Sigmoid colon (tissue), 4 donors: Measurements from ENCODE around the gene BOD1L2.

Experiments used
- CTCF ChIP-seq, 4 experiments: fragments of 450-650 bp in 3 of 4; fragments of 200-600 bp in 1 of 4; IDR thresholded peaks; one replicate each; pipeline ENCODE4 v1.5.1; 2016 to 2019; ENCODE audit warnings: antibody characterized with exemption in 4 of 4, mild to moderate bottlenecking in 3 of 4, moderate library complexity in 2 of 4
- EP300 ChIP-seq, 4 donors: sonication (generic); formaldehyde crosslinking; IDR thresholded peaks; one replicate each; pipeline ENCODE4 v1.6.1; 2017; ENCODE audit warnings: antibody characterized with exemption in 4 of 4
- POLR2A ChIP-seq, 2 donors: fragments of 450-650 bp; IDR thresholded peaks; one replicate each; pipeline ENCODE4 v1.6.1; 2016; ENCODE audit warnings: antibody characterized with exemption in 2 of 2, mild to moderate bottlenecking in 2 of 2, moderate library complexity in 2 of 2
- POLR2AphosphoS5 ChIP-seq, 4 donors: sonication (generic); formaldehyde crosslinking; IDR thresholded peaks; one replicate each; pipeline ENCODE4 v1.6.1; 2017; ENCODE audit warnings: antibody characterized with exemption in 4 of 4

DNA sequence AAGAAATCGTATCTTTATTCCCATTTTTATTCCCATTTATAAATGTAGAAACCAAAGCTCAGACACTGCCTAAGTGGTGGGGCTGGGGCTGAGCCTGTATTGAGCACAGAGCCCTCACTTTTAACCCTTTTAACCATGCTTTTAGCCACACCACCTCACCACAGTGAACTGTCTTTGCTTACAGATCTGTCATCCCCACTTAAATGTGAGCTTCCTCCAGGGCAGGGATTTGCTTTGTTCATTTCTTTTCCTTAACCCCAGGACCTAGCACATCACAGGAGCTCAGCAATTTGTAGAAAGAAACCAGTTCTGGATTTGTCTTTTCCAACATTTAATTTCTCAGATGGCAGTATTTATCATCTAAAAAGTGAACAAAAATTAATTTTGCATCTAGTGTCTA is 2.2 kb downstream of the BOD1L2 start:
- no peak for TF ChIP-seq CTCF (IDR thresholded peaks at IDR 0.05)
- TF ChIP-seq POLR2AphosphoS5 (IDR thresholded peaks at IDR 0.05): no peak
- TF ChIP-seq POLR2A (IDR thresholded peaks at IDR 0.05): no peak
- no peak for TF ChIP-seq EP300 (IDR thresholded peaks at IDR 0.05)
